Glomerular visceral epithelial cell (primary cell): ENCODE data around the gene ARL3.

Experiments used
- DNase-seq: peaks from one replicate; pipeline ENCODE4 v3.0.0-alpha.2; 2016; ENCODE audit errors: extremely low spot score

Gene ARL3

GRCh38 chr10:102639537-102639936, 74.7 kb downstream of the ARL3 start:
- DNase-seq, result no peak

- DNase-seq, result no peak
Observed at GRCh38 chr10:102635377-102635776, 78.8 kb downstream of the ARL3 start.

GRCh38 chr10:102634686-102635085, 79.5 kb downstream of the ARL3 start:
- DNase-seq, result no peak

GRCh38 chr10:102633848-102634247, 80.3 kb downstream of the ARL3 start:
- DNase-seq, result no peak

GRCh38 chr10:102633287-102633686, 80.9 kb downstream of the ARL3 start:
- DNase-seq, result peak; percentile 43

GRCh38 chr10:102632394-102633111, 81.6 kb downstream of the ARL3 start:
- no peak for DNase-seq

GRCh38 chr10:102631525-102632393, 82.4 kb downstream of the ARL3 start:
- no peak for DNase-seq

- no peak for DNase-seq
Observed at GRCh38 chr10:102630663-102631062, 83.5 kb downstream of the ARL3 start.

GRCh38 chr10:102629661-102630614, 84.3 kb downstream of the ARL3 start:
- DNase-seq, result peak; percentile 98

GRCh38 chr10:102628451-102628911, 85.7 kb downstream of the ARL3 start:
- peak; percentile 79 for DNase-seq

GRCh38 chr10:102627736-102628293, 86.4 kb downstream of the ARL3 start:
- peak; percentile 96 for DNase-seq

GRCh38 chr10:102627291-102627735, 86.9 kb downstream of the ARL3 start:
- DNase-seq, result no peak

GRCh38 chr10:102626026-102626685, 88.0 kb downstream of the ARL3 start:
- no peak for DNase-seq

GRCh38 chr10:102624751-102625645, 89.2 kb downstream of the ARL3 start:
- no peak for DNase-seq

- DNase-seq, result no peak
Observed at GRCh38 chr10:102624094-102624493, 90.1 kb downstream of the ARL3 start.
